ENCODE data around the gene PPARA. TPM values are rescaled to one million over a fixed set of nuclear protein-coding genes. Genes with fewer than 3 reads are reported as not detected.
"Not testable (repeated sequence)": the region's sequence is repeated elsewhere in the genome, so short reads cannot be mapped to it uniquely, and the experiment has no call there.

The PPARA gene
- polyA plus RNA-seq, 1 experiment = 10.3 TPM

DNA sequence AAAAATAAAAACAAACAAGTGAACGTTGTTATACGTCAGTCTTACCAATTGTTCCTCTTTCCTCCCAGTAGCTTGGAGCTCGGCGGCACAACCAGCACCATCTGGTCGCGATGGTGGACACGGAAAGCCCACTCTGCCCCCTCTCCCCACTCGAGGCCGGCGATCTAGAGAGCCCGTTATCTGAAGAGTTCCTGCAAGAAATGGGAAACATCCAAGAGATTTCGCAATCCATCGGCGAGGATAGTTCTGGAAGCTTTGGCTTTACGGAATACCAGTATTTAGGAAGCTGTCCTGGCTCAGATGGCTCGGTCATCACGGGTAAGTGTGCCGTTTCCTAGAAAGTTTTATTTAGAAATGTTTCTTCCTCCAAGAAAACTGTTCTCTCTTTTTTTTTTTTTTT lies 47.9 kb downstream of the PPARA start:
- Histone ChIP-seq H3K27me3 (ENCODE audit: control insufficient read depth, insufficient read depth, low read length) (no peaks in the 10 kb centered on the region), H3K4me3 (ENCODE audit: low read depth, low read length) (no peak overlapping the region), H3K36me3 (ENCODE audit: control insufficient read depth, insufficient read depth, low read length) (peaks cover 5% of the 10 kb centered on the region)
- TF ChIP-seq, protein P1, sequence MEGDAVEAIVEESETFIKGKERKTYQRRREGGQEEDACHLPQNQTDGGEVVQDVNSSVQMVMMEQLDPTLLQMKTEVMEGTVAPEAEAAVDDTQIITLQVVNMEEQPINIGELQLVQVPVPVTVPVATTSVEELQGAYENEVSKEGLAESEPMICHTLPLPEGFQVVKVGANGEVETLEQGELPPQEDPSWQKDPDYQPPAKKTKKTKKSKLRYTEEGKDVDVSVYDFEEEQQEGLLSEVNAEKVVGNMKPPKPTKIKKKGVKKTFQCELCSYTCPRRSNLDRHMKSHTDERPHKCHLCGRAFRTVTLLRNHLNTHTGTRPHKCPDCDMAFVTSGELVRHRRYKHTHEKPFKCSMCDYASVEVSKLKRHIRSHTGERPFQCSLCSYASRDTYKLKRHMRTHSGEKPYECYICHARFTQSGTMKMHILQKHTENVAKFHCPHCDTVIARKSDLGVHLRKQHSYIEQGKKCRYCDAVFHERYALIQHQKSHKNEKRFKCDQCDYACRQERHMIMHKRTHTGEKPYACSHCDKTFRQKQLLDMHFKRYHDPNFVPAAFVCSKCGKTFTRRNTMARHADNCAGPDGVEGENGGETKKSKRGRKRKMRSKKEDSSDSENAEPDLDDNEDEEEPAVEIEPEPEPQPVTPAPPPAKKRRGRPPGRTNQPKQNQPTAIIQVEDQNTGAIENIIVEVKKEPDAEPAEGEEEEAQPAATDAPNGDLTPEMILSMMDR (IDR thresholded peaks at IDR 0.05; ENCODE audit: insufficient read depth, low read depth, low read length) = no peak
- CTCF ChIA-PET = no interaction called here
- POLR2A ChIA-PET = no interaction called here
- DNase-seq (ENCODE audit: low read depth) = no peak

DNA sequence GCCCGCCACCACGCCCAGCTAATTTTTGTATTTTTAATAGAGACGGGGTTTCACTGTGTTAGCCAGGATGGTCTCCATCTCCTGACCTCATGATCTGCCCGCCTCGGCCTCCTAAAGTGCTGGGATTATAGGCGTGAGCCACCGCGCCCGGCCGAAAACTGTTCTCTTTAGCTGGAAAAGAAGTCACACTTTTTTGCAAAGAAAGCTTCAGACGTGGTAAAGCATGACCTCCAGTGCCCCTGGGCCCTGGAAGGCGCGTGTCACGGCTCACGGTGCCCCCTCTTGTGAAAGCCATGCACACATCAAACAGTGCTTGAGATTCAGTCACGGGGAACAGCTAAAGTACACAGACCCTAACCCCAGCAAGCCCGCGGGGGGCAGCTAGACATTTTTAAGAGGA lies 48.5 kb downstream of the PPARA start:
- H3K4me3 ChIP-seq (ENCODE audit: low read depth, low read length); POLR2A ChIA-PET; H3K36me3 ChIP-seq (ENCODE audit: control insufficient read depth, insufficient read depth, low read length); DNase-seq (ENCODE audit: low read depth); H3K27me3 ChIP-seq (ENCODE audit: control insufficient read depth, insufficient read depth, low read length): not testable (repeated sequence)
- CTCF ChIA-PET = interaction anchor here (0.9 to 1.3 kb wide), 2 partner anchors 13 kb away, joined by 3 read pairs; no protein-coding TSS in a partner anchor

DNA sequence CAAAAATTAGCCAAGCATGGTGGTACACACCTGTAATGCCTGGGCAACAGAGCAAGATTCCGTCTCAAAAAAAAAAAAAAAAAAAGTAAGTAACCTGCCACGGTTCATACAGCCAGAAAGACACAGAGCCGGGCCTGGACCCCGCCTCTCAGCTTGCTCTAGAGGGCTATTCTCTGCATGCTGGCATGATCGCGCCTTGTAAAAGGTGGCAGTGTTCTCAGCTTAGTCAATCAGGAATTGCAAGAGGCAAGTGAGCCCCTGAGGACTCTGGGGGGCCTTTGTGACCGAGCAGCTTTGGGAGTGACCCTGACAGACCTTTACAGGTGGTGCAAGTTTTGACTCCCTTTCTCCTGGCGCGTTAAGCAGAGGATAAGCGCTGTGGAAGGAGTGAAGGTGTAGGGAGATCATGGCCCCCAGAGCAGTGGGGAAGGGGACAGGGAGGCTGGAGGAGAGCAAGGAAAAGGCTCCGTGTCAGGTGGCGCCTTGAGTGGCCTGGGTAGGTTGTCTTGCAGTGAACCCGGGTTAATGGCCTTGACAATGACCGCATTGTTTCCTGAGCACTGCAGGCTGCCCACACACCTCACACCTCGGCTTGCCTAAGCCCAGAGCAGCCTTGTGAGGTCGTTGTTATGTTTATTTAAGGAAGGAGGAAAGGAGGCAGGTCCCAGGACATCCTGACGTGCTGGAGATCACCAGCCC lies 50.9 kb downstream of the PPARA start:
- CTCF ChIA-PET = no interaction called here

DNA sequence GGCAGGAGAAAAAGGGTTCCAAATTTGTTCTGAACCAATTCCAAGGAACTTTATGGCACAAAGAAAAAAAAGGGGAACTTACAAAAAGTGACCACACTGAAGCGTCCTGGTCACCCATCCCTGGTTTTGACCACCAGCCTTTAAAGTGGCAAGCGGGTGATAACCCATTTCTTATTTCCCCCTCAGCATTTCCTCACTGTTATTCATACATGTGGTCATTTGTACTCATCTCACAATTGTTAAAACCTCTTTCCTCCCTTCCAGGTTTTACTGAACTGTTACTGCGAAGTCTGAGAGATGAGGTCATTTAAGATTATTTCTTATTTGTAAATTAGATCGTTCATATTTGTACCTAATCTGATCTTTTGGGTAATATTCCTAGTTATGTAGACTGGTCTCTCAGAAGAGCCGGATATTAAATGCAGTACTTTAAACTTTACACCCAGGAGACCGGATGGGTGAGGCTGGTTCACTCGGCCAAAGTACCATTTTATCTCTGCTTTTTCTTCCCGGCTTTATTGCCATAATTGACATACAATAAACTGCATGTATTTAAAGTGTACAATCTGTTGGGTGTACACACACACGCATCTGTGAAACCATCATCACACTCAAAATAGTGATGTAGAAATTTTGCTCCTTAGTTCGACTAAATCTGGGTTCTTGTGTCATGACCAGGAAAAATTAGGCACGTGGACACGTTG lies 52.7 kb downstream of the PPARA start:
- no peaks in the 10 kb centered on the region for H3K27me3 ChIP-seq (ENCODE audit: control insufficient read depth, insufficient read depth, low read length)
- DNase-seq (ENCODE audit: low read depth) = no peak
- ChIA-PET POLR2A (no interaction called here), CTCF (no interaction called here)
- H3K36me3 ChIP-seq (ENCODE audit: control insufficient read depth, insufficient read depth, low read length) = peaks cover 11% of the 10 kb centered on the region
- no peak overlapping the region for H3K4me3 ChIP-seq (ENCODE audit: low read depth, low read length)
- TF ChIP-seq, protein P1 (IDR thresholded peaks at IDR 0.05; ENCODE audit: insufficient read depth, low read depth, low read length) = no peak

More for the DNA sequence above, 50.9 kb downstream of the PPARA start:
- Histone ChIP-seq H3K27me3 (ENCODE audit: control insufficient read depth, insufficient read depth, low read length) (no peaks in the 10 kb centered on the region), H3K36me3 (ENCODE audit: control insufficient read depth, insufficient read depth, low read length) (peaks cover 9% of the 10 kb centered on the region), H3K4me3 (ENCODE audit: low read depth, low read length) (no peak overlapping the region)
- TF ChIP-seq, protein P1 (IDR thresholded peaks at IDR 0.05; ENCODE audit: insufficient read depth, low read depth, low read length) = no peak
- POLR2A ChIA-PET = no interaction called here
- no peak for DNase-seq (ENCODE audit: low read depth)

- no peak for DNase-seq (ENCODE audit: low read depth)
- CTCF ChIA-PET = no interaction called here
- POLR2A ChIA-PET = no interaction called here
- Histone ChIP-seq H3K4me3 (ENCODE audit: low read depth, low read length) (no peak overlapping the region), H3K27me3 (ENCODE audit: control insufficient read depth, insufficient read depth, low read length) (no peaks in the 10 kb centered on the region), H3K36me3 (ENCODE audit: control insufficient read depth, insufficient read depth, low read length) (peaks cover 10% of the 10 kb centered on the region)
- TF ChIP-seq, protein P1 (IDR thresholded peaks at IDR 0.05; ENCODE audit: insufficient read depth, low read depth, low read length) = no peak
Observed at GRCh38 chr22:46203601-46203980, 53.3 kb downstream of the PPARA start.
